Measurements from ENCODE around the gene SDC4. TPM values are rescaled to one million over a fixed set of nuclear protein-coding genes. Genes with fewer than 3 reads are reported as not detected.

Gene SDC4
- total RNA-seq, 3 donors from 2014 or later = 114 to 145 (median 122) TPM

GRCh38 chr20:45323731-45324130, 24.5 kb downstream of the SDC4 start:
- H3K4me3 ChIP-seq = no peak overlapping the region
- intact Hi-C loops (cut with DNase I, micrococcal nuclease) = loop anchor here in 1 of 2 donors (5.0 kb wide), 1 partner anchor 114 kb away; no protein-coding TSS in a partner anchor
- ATAC-seq (no peak), DNase-seq (no peak)
- no peak for TF ChIP-seq CTCF (IDR thresholded peaks at IDR 0.05)
- no peaks in the 10 kb centered on the region for H3K36me3 ChIP-seq (ENCODE audit: low read depth)
- peaks cover 27% of the 10 kb centered on the region for H3K4me1 ChIP-seq (ENCODE audit: low read depth)
- H3K9me3 ChIP-seq = no peaks in the 10 kb centered on the region

GRCh38 chr20:45322952-45323383, 25.3 kb downstream of the SDC4 start:
- ATAC-seq (peak; percentile 67), DNase-seq (peak in 2 of 3 donors; percentile 55 to 75)
- Histone ChIP-seq H3K36me3 (ENCODE audit: low read depth) (no peaks in the 10 kb centered on the region), H3K4me3 (no peak overlapping the region), H3K4me1 (ENCODE audit: low read depth) (peaks cover 27% of the 10 kb centered on the region), H3K9me3 (no peaks in the 10 kb centered on the region)
- intact Hi-C loops (cut with DNase I, micrococcal nuclease) = loop anchor here in 1 of 2 donors (5.0 kb wide), 1 partner anchor 114 kb away; no protein-coding TSS in a partner anchor
- TF ChIP-seq CTCF (IDR thresholded peaks at IDR 0.05) = no peak

- Histone ChIP-seq H3K4me1 (ENCODE audit: low read depth) (peaks cover 27% of the 10 kb centered on the region), H3K4me3 (no peak overlapping the region), H3K9me3 (no peaks in the 10 kb centered on the region), H3K36me3 (ENCODE audit: low read depth) (no peaks in the 10 kb centered on the region)
- no peak for TF ChIP-seq CTCF (IDR thresholded peaks at IDR 0.05)
- intact Hi-C loops (cut with DNase I, micrococcal nuclease) = loop anchor here in 1 of 2 donors (5.0 kb wide), 1 partner anchor 116 kb away; no protein-coding TSS in a partner anchor
- ATAC-seq (peak; percentile 47), DNase-seq (no peak)
These were observed 27.2 kb downstream of the SDC4 start for GRCh38 chr20:45320948-45321595.

- ATAC-seq (no peak), DNase-seq (no peak)
- H3K9me3 ChIP-seq = no peaks in the 10 kb centered on the region
- TF ChIP-seq CTCF (IDR thresholded peaks at IDR 0.05) = no peak
- intact Hi-C loops (cut with DNase I, micrococcal nuclease) = loop anchor here in 1 of 2 donors (10.0 kb wide), 1 partner anchor 456 kb away; no protein-coding TSS in a partner anchor
- H3K4me1 ChIP-seq (ENCODE audit: low read depth) = peaks cover 27% of the 10 kb centered on the region
- no peak overlapping the region for H3K4me3 ChIP-seq
- no peaks in the 10 kb centered on the region for H3K36me3 ChIP-seq (ENCODE audit: low read depth)
These were observed 29.3 kb downstream of the SDC4 start for GRCh38 chr20:45318948-45319347.

- no peaks in the 10 kb centered on the region for H3K36me3 ChIP-seq (ENCODE audit: low read depth)
- intact Hi-C loops (cut with DNase I, micrococcal nuclease) = loop anchor here in 1 of 2 donors (10.0 kb wide), 1 partner anchor 456 kb away; no protein-coding TSS in a partner anchor
- peaks cover 27% of the 10 kb centered on the region for H3K4me1 ChIP-seq (ENCODE audit: low read depth)
- no peaks in the 10 kb centered on the region for H3K9me3 ChIP-seq
- DNase-seq (no peak), ATAC-seq (no peak)
- no peak for TF ChIP-seq CTCF (IDR thresholded peaks at IDR 0.05)
- no peak overlapping the region for H3K4me3 ChIP-seq
These were observed 29.8 kb downstream of the SDC4 start for GRCh38 chr20:45318386-45318939.

All from mucosa of descending colon (tissue), 3 donors.